WERI-Rb-1 (cell line): ENCODE results near the gene SAG.

Experiments
- DNase-seq: peaks from one replicate; pipeline ENCODE4 v3.0.0-alpha.2; 2020
- H3K27ac ChIP-seq: fragments of 250-450 bp; sonication (Bioruptor Pico); 2 replicates; pipeline ENCODE4 v1.5.1; 2020; ENCODE audit warnings: mild to moderate bottlenecking, moderate library complexity
- H3K27me3 ChIP-seq: fragments of 250-450 bp; sonication (Bioruptor Pico); 2 replicates; pipeline ENCODE4 v1.5.1; 2021; ENCODE audit warnings: mild to moderate bottlenecking, low read depth, moderate library complexity; ENCODE audit not compliant: insufficient read depth, severe bottlenecking
- H3K36me3 ChIP-seq: fragments of 250-450 bp; sonication (Bioruptor Pico); 2 replicates; pipeline ENCODE4 v1.5.1; 2020; ENCODE audit warnings: mild to moderate bottlenecking, moderate library complexity
- H3K4me3 ChIP-seq: 2 replicates; pipeline ENCODE4 v1.5.1; 2011; ENCODE audit warnings: low read depth, mild to moderate bottlenecking, control low read depth, low read length
- H3K9me3 ChIP-seq: fragments of 250-450 bp; sonication (Bioruptor Pico); 2 replicates; pipeline ENCODE4 v1.5.1; 2021; ENCODE audit warnings: mild to moderate bottlenecking, moderate library complexity; ENCODE audit not compliant: severe bottlenecking
- CTCF ChIP-seq: IDR thresholded peaks from 2 replicates; pipeline ENCODE4 v1.5.1; 2011; ENCODE audit warnings: low read depth, mild to moderate bottlenecking, control low read depth, inconsistent platforms, low read length

Gene SAG

GRCh38 chr2:233341296-233341695 is 33.7 kb downstream of the SAG start:
- no peak for TF ChIP-seq CTCF
- Histone ChIP-seq H3K27me3 (no peaks in the 10 kb centered on the region), H3K36me3 (no peaks in the 10 kb centered on the region), H3K4me3 (no peak overlapping the region), H3K9me3 (peaks cover 7% of the 10 kb centered on the region), H3K27ac (no peak overlapping the region)
- DNase-seq: no peak

GRCh38 chr2:233342301-233342700 is 34.7 kb downstream of the SAG start:
- no peak for TF ChIP-seq CTCF
- no peak overlapping the region for H3K4me3 ChIP-seq
- DNase-seq: peak; percentile 92
- H3K27ac ChIP-seq: peak overlapping the region; percentile 69
- peaks cover 7% of the 10 kb centered on the region for H3K9me3 ChIP-seq
- H3K27me3 ChIP-seq: no peaks in the 10 kb centered on the region
- no peaks in the 10 kb centered on the region for H3K36me3 ChIP-seq

- DNase-seq: peak; percentile 41
- H3K9me3 ChIP-seq: peaks cover 7% of the 10 kb centered on the region
- H3K36me3 ChIP-seq: no peaks in the 10 kb centered on the region
- H3K27me3 ChIP-seq: no peaks in the 10 kb centered on the region
- no peak for TF ChIP-seq CTCF
- peak overlapping the region; percentile 69 for H3K27ac ChIP-seq
- no peak overlapping the region for H3K4me3 ChIP-seq
Observed at GRCh38 chr2:233343171-233343705, 35.6 kb downstream of the SAG start.

GRCh38 chr2:233346376-233346775 is 38.8 kb downstream of the SAG start:
- Histone ChIP-seq H3K27me3 (no peaks in the 10 kb centered on the region), H3K9me3 (peaks cover 4% of the 10 kb centered on the region), H3K36me3 (no peaks in the 10 kb centered on the region), H3K4me3 (no peak overlapping the region), H3K27ac (no peak overlapping the region)
- TF ChIP-seq CTCF: no peak
- DNase-seq: no peak

- Histone ChIP-seq H3K9me3 (no peaks in the 10 kb centered on the region), H3K27me3 (no peaks in the 10 kb centered on the region), H3K36me3 (no peaks in the 10 kb centered on the region), H3K4me3 (no peak overlapping the region), H3K27ac (no peak overlapping the region)
- no peak for DNase-seq
- TF ChIP-seq CTCF: no peak
Observed at GRCh38 chr2:233346930-233347329, 39.3 kb downstream of the SAG start.
